Large intestine (tissue), 3 donors: ENCODE measurements around the gene GPR68. TPM values are rescaled to one million over a fixed set of nuclear protein-coding genes. Genes with fewer than 3 reads are reported as not detected.
"Not testable (repeated sequence)": the region's sequence is repeated elsewhere in the genome, so short reads cannot be mapped to it uniquely, and the experiment has no call there.

ENCODE experiments used
- DNase-seq, 2 donors: peaks; one replicate each; pipeline versions ENCODE4 v3.0.0 to v3.0.0-alpha.2; 2013
- H3K27ac ChIP-seq: one replicate; pipeline ENCODE4 v1.5.1; 2013; ENCODE audit warnings: low read length
- H3K27me3 ChIP-seq: 2 replicates; pipeline ENCODE4 v1.6.1; 2013; ENCODE audit warnings: low read length; ENCODE audit not compliant: control insufficient read depth, insufficient read depth
- H3K36me3 ChIP-seq: 2 replicates; pipeline ENCODE4 v1.6.1; 2013; ENCODE audit warnings: low read length; ENCODE audit not compliant: control insufficient read depth, insufficient read depth
- H3K4me1 ChIP-seq: one replicate; pipeline ENCODE4 v1.6.1; 2013; ENCODE audit warnings: low read length; ENCODE audit not compliant: control insufficient read depth, insufficient read depth
- H3K4me3 ChIP-seq: one replicate; pipeline ENCODE4 v1.5.1; 2013; ENCODE audit warnings: low read length
- H3K9me3 ChIP-seq: one replicate; pipeline ENCODE4 v1.6.1; 2013; ENCODE audit warnings: mild to moderate bottlenecking, low read depth, low read length, moderate library complexity; ENCODE audit not compliant: control insufficient read depth
- WGBS: methylation state at CpG from one replicate; pipeline ENCODE4 v1.1.5; 2013; ENCODE audit warnings: low lambda C conversion rate; ENCODE audit not compliant: insufficient coverage; 5-methylcytosine and 5-hydroxymethylcytosine counted together
- polyA plus RNA-seq: library from polyadenylated mRNA; unstranded; fragments of 120-200 nt; gene quantifications from one replicate; pipeline ENCODE4 v1.2.1, GENCODE V29; 2013

The GPR68 gene
- polyA plus RNA-seq, 1 donor, result 2.9 TPM

DNA sequence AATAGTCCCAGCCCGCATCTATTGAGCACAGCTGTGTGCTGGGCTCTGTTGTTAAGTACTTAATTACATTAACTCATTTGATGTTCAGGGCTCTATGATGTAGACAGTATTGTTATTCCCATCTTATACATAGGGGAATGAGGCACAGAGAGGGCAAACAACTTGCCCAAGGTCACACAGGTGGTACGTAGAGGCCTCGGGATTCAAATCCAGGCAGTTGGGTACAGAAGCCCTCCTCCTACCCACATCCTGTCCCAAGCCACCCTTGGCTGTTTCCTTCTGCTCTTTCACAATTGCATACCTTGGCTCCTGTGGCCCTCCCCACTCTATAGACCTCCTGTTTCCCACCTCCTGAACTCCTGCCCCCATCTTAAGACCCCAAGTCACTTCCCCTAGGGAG lies 10.0 kb upstream of the GPR68 start:
- DNase-seq, result no peak
- no peaks in the 10 kb centered on the region for H3K9me3 ChIP-seq
- H3K27ac ChIP-seq, result no peak overlapping the region
- peaks cover 13% of the 10 kb centered on the region for H3K27me3 ChIP-seq
- H3K4me1 ChIP-seq, result peaks cover 16% of the 10 kb centered on the region
- H3K4me3 ChIP-seq, result no peak overlapping the region
- no CpG with 5 or more reads among the region's 3 CpGs for WGBS
- no peaks in the 10 kb centered on the region for H3K36me3 ChIP-seq

DNA sequence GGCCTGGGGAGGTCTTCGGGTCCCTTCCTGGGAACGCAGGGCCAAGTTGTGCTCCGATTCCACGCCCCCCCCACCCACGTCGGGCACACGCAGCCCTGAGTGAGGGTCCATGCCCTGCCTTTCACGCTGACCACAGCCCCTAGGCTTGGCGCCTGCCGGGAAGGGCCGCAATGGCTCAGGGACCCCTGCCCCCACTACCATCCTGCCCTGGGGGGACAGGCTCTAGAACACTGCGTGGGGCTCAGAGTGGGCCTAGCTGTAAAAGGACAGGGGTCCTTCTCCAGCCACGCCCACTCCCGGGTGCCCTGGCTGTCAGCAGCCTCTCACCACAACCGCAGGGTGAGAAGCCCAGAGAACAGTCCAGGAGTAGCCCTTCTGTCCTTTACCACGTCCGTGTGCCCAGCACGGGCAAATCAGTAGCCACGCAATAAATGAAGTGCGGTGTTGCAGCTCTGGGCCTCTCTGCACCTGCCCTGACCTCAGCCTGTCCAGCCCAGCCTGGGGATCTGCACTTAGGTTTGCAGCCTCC lies 9.4 kb upstream of the GPR68 start:
- peaks cover 13% of the 10 kb centered on the region for H3K27me3 ChIP-seq
- peaks cover 16% of the 10 kb centered on the region for H3K4me1 ChIP-seq
- no CpG with 5 or more reads among the region's 20 CpGs for WGBS
- DNase-seq, result no peak
- peak overlapping the region; percentile 59 for H3K4me3 ChIP-seq
- no peak overlapping the region for H3K27ac ChIP-seq
- no peaks in the 10 kb centered on the region for H3K9me3 ChIP-seq
- no peaks in the 10 kb centered on the region for H3K36me3 ChIP-seq

DNA sequence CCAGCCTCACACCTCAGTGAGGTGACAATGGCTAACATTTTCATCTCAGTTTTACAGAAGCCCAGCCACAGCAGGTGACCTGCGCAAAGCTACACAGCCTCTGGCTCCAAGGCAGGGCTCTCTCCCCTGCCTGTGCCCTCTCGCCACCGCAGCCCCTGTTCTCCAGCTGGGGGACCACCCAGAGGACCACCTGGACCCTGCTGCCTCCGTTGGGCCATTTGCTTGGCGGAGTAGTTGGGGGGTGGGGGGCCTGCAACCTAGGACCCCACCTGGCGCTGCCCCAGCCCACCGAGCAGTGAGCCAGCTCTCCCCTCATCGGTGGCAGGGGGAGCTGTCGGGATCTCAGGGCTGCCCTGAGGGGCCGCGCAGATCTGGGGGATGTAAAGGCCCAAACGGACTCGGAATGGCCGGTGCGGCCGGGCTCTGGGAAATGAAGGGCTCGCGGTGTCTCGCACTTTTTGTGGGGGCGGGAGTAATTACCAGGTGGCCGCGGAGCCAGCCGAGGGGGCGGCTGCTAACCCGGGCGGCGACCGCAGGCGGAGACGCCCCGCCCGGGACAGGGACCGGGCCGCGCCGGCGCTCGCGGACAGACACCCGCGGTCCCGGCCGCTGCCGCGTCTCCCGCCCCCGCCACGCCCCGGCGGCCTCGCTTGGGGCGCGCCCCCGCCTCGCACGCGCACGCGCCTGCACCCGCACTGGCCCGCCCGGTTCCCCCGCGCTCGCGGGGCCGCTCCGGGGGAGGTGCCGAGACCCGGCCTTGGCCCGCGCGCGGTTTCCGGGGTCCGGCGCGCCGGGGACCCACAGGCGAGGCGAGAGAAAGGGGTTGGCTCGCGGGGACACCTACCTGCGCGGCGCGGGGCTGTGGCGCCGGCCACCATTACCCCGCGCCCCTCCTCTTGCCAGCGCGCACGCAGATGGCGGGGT lies 8.6 kb upstream of the GPR68 start:
- no CpG with 5 or more reads among the region's 95 CpGs for WGBS
- Histone ChIP-seq H3K27me3 (peaks cover 10% of the 10 kb centered on the region), H3K27ac (no peak overlapping the region), H3K4me1 (peaks cover 16% of the 10 kb centered on the region), H3K36me3 (no peaks in the 10 kb centered on the region), H3K4me3 (peak overlapping the region; percentile 59), H3K9me3 (no peaks in the 10 kb centered on the region)
- DNase-seq, result peak in 1 of 2 donors; percentile 66

DNA sequence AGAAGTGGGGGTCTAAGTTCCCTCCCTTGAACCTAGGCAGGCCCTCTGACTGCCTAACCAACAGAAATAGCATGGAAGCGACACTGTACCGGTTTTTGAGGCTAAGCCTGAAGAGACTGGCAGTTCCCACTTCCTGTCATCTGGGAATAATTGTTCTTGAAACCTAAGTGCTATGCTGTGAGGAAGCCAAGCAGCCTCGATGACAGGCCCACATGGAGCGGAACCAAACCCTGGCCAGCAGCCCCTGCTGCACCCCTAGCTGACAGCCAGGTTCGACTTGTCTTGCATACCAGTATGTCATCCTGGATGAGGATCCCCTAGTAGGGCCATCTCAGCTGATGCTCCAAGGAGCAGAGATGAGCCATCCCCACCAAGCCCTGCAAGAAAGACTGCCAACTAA lies 6.4 kb upstream of the GPR68 start:
- WGBS, result no CpG with 5 or more reads among the region's 5 CpGs
- peak overlapping the region; percentile 12 for H3K27ac ChIP-seq
- no peak overlapping the region for H3K4me3 ChIP-seq
- DNase-seq, result no peak
- no peaks in the 10 kb centered on the region for H3K36me3 ChIP-seq
- H3K4me1 ChIP-seq, result peaks cover 16% of the 10 kb centered on the region
- H3K9me3 ChIP-seq, result no peaks in the 10 kb centered on the region
- peaks cover 8% of the 10 kb centered on the region for H3K27me3 ChIP-seq

DNA sequence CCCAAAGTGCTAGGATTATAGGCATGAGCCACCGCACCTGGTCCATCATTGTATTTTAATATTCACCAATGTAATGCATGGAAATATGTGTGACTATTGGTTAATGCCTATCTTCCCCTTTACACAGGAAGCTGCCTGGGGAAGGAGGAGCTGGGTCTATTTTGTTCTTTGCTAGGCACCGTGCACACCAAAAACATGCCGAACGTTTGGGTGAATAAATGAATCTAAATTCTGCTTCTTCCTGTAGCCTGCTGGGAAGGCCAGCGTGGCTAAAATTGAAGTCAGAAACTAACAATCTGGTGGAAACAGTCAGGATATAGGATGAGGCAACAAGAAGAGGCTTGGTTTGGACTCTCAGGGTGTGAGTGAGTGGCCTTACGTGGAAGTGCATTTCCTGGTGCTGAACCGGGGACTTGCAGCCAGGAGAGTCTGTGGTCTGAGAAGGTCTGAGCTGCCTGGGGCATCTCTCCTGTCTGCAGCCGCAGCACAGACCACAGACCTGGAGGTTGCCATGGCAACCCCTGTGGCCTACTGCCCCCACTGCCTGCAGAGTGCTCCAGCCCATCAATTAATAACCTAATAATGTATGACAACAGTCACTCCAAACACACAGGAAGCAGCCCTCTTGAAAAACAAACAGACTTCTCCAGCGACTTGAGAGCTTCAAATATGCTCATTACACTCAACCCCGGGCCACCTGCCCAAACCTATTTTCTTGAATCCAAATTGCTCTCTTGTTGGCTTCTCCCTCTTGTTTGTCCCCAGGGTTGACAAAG lies 5.5 kb upstream of the GPR68 start:
- DNase-seq, result peak in 1 of 2 donors; percentile 39

DNA sequence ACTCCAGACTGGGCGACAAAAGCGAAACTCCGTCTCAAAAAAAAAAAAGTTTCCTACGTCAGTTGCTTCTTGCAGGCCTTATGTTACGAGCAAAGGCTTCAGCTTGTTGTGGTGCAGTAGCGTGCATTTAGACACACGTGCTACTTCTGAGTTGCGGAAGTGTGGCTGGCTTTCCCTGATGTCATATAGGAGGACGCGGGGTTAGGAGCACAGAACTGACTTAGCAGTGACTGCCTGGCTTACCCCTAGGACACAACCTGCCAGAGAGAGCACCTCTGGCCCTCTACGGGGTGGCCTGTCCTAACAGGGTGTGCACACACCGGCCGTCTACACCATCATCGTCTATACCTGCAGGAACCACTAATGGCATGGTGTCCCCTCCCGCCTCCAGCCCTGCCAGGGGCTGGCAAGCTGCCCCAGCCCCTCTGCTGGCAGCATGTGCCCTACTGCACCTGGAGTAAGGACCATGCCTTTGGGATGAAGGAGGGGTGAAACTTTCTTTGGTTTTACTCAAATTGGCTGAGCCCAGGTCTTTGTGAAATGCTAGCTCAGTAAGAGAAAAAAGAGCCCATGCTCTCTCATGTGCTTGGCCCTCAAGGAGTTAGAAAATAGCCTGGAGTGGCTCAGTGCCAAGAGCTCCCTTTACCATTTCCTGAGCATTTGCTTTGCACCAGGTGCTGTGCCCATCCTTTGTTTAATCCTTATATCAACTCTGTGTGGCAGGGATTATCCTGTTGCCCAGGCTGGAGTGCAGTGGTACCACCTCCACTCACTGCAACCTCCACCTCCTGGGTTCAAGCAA lies 1.7 kb upstream of the GPR68 start:
- no peak for DNase-seq
- Histone ChIP-seq H3K4me3 (no peak overlapping the region), H3K9me3 (no peaks in the 10 kb centered on the region), H3K27me3 (peaks cover 5% of the 10 kb centered on the region), H3K27ac (no peak overlapping the region), H3K36me3 (no peaks in the 10 kb centered on the region), H3K4me1 (no peaks in the 10 kb centered on the region)
- WGBS, result no CpG with 5 or more reads among the region's 15 CpGs

More for the DNA sequence above, 5.5 kb upstream of the GPR68 start:
- H3K27me3 ChIP-seq, result peaks cover 8% of the 10 kb centered on the region
- H3K4me3 ChIP-seq, result no peak overlapping the region
- no peaks in the 10 kb centered on the region for H3K9me3 ChIP-seq
- peak overlapping the region; percentile 23 for H3K27ac ChIP-seq
- peaks cover 16% of the 10 kb centered on the region for H3K4me1 ChIP-seq
- no CpG with 5 or more reads among the region's 10 CpGs for WGBS
- no peaks in the 10 kb centered on the region for H3K36me3 ChIP-seq

DNA sequence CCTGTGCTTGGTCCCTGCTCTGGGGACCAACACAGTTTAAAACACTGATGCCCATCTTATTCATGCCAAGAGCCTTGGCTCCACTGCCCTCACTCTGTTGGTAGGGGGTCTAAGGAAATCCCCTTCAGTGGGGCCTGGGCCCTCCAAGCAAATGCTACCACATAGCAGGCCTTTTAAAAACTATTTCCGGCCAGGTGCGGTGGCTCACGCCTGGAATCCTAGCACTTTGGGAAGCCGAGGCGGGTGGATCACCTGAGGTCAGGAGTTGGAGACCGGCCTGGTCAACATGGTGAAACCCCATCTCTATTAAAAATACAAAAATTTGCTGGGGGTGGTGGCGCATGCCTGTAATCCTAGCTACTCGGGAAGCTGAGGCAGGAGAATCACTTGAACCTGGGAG lies 1.1 kb upstream of the GPR68 start:
- H3K9me3 ChIP-seq, DNase-seq, H3K4me3 ChIP-seq, H3K36me3 ChIP-seq, H3K4me1 ChIP-seq, H3K27ac ChIP-seq, H3K27me3 ChIP-seq: not testable (repeated sequence)
- WGBS, result no CpG with 5 or more reads among the region's 8 CpGs

DNA sequence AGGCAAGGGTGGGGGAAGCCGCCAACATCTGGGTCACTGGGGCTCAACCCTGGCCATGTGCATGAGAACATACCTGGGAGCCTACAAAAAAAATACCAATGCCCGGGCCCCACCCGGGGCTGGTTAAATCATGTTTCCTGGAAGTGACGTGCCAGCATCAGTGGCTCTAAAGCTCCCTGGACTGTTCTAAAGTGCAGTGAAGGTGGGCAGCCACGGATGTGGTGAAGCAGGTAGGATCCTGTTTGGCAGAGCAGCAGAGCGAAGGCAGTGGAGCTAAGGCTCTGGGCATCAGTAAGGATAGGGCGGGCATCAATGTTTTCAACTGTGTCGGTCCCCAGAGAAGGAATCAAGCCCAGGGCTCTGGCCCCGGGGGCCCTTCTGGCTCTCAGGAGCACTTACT lies 525 bp upstream of the GPR68 start:
- Histone ChIP-seq H3K4me3 (no peak overlapping the region), H3K27ac (peak overlapping the region; percentile 23), H3K9me3 (no peaks in the 10 kb centered on the region), H3K4me1 (no peaks in the 10 kb centered on the region), H3K27me3 (peaks cover 5% of the 10 kb centered on the region), H3K36me3 (no peaks in the 10 kb centered on the region)
- no peak for DNase-seq
- no CpG with 5 or more reads among the region's 9 CpGs for WGBS

DNA sequence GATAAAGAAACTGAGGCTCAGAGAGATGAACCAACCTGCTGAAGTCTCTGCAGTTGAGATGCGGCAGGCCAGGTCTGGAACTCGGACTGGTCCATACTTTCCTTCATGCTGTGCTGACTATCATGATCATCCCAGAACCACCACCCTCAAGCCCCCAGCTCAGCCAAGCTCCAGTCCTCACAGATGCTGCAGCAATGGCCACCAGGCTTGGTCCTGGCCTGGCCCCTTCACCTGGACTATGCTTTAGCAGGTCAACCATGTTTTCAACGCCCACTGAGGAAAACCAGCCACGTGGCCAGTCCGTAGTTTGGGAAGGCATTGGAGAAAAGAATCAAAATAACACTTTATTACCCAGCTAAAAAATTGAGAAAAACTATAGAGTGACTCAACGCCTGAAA lies 1.4 kb downstream of the GPR68 start:
- Histone ChIP-seq H3K27ac (no peak overlapping the region), H3K27me3 (peaks cover 5% of the 10 kb centered on the region), H3K4me3 (no peak overlapping the region), H3K36me3 (no peaks in the 10 kb centered on the region), H3K4me1 (no peaks in the 10 kb centered on the region), H3K9me3 (no peaks in the 10 kb centered on the region)
- no peak for DNase-seq
- WGBS, result 80% methylated on average over 1 of the region's 6 CpGs

DNA sequence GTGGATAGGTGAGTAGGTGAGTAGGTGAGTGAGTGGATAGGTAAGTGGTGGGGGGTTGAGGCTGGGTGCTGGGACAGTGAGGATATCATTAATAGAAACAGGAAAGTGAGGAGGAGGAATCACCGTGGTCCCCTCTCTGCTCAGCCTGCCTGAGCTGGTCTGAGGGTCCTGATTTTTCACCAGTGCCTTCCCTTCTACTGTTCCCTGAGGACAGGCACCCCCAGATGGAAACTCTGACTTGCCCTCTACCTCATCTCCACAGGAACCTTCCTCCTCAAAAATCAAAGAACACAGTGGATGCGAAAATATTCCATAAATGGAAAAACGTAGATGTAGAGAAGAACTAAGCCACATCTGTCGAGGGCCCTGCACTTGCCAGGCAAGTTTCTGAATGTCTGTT lies 1.9 kb downstream of the GPR68 start:
- no peaks in the 10 kb centered on the region for H3K4me1 ChIP-seq
- H3K9me3 ChIP-seq, result no peaks in the 10 kb centered on the region
- H3K27me3 ChIP-seq, result peaks cover 5% of the 10 kb centered on the region
- H3K4me3 ChIP-seq, result no peak overlapping the region
- no peak overlapping the region for H3K27ac ChIP-seq
- WGBS, result no CpG with 5 or more reads among the region's 4 CpGs
- no peak for DNase-seq
- no peaks in the 10 kb centered on the region for H3K36me3 ChIP-seq
